Measurements from ENCODE around the gene TGFB3.

Gene TGFB3

DNA sequence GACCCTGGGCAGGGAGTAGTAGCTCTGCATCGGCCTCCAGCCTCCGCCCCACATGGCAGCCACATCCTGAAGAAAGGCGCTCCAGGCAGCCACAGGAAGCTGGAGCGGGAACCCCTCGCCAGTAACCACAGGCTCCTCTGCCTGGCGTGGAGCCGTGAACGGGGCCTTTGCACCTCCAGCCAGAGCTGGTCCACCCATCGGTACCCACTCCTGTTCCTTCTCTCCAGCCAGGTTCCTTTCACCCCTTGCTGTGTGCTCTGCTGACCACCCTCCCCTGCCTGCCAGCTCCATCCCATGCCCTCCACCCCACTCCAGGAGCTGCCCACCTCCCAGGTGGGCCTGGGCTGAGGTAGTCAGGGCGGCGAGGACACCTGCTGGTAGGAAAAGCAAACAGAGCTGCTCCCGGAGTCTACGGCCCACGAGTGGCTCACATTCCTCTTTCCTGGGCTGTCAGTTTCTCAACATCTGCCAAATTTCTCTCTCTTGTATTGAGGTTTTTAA, 2.7 kb downstream of the TGFB3 start:
- CTCF ChIA-PET: interaction anchor here (0.6 to 2.3 kb wide), 7 partner anchors 11 to 403 kb away, joined by 3 to 19 read pairs (median 5); no protein-coding TSS in a partner anchor

DNA sequence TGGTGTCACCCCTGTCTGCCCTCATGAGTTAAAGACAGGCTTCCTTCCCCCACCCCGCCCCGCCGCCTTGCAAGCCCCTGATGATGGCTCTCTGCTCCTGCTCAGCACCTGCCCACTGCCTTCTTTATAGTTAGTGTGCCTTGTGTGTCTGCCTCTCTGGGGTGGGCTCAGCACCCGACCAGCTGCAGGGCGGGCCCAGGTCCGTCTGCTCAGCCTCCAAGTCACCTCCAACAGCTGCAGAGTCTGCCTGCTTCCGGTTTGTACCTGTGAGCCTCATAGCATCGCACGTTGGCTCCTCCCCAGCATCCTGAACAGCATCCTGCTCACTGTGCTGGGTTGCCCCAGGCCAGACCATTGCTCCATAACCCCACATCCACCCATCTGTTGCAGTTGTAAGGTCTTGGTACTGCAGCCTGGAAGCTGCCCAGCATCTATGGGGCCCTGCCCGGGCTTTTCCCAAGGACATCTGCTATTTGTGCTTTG, 3.5 kb downstream of the TGFB3 start:
- DNase-seq (ENCODE audit: extremely low spot score): no peak
- ChIA-PET POLR2A (no interaction called here), CTCF (interaction anchor here (0.6 to 2.2 kb wide), 3 partner anchors 41 to 160 kb away, joined by 4 to 19 read pairs (median 7); no protein-coding TSS in a partner anchor)
- TF ChIP-seq, protein P1, sequence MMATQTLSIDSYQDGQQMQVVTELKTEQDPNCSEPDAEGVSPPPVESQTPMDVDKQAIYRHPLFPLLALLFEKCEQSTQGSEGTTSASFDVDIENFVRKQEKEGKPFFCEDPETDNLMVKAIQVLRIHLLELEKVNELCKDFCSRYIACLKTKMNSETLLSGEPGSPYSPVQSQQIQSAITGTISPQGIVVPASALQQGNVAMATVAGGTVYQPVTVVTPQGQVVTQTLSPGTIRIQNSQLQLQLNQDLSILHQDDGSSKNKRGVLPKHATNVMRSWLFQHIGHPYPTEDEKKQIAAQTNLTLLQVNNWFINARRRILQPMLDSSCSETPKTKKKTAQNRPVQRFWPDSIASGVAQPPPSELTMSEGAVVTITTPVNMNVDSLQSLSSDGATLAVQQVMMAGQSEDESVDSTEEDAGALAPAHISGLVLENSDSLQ (IDR thresholded peaks at IDR 0.05): no peak
- TF ChIP-seq ELF4 (IDR thresholded peaks at IDR 0.05) (no peak), BHLHE40 (IDR thresholded peaks at IDR 0.05; ENCODE audit: borderline replicate concordance) (no peak), SUZ12 (IDR thresholded peaks at IDR 0.05) (no peak), ZNF384 (IDR thresholded peaks at IDR 0.05) (no peak), NFRKB (IDR thresholded peaks at IDR 0.05) (no peak), CTBP1 (IDR thresholded peaks at IDR 0.05; ENCODE audit: borderline replicate concordance) (no peak), ARNT (IDR thresholded peaks at IDR 0.05) (no peak), TARDBP (IDR thresholded peaks at IDR 0.05) (no peak), FOXA1 (IDR thresholded peaks at IDR 0.05) (no peak), LEF1 (IDR thresholded peaks at IDR 0.05; ENCODE audit: borderline replicate concordance) (no peak), HDGF (IDR thresholded peaks at IDR 0.05; ENCODE audit: borderline replicate concordance) (no peak), FOXK2 (IDR thresholded peaks at IDR 0.05) (no peak), L3MBTL2 (conservative IDR thresholded peaks at IDR 0.05) (no peak), FOXM1 (IDR thresholded peaks at IDR 0.05; ENCODE audit: borderline replicate concordance) (no peak), SP1 (IDR thresholded peaks at IDR 0.05) (no peak)

More for the DNA sequence above, 2.7 kb downstream of the TGFB3 start:
- peak; percentile 60 for DNase-seq (ENCODE audit: extremely low spot score)
- POLR2A ChIA-PET: no interaction called here
- TF ChIP-seq FOXM1 (IDR thresholded peaks at IDR 0.05; ENCODE audit: borderline replicate concordance) (no peak), ARNT (IDR thresholded peaks at IDR 0.05) (no peak), SUZ12 (IDR thresholded peaks at IDR 0.05) (no peak)
- TF ChIP-seq, protein P1 (IDR thresholded peaks at IDR 0.05): no peak

DNA sequence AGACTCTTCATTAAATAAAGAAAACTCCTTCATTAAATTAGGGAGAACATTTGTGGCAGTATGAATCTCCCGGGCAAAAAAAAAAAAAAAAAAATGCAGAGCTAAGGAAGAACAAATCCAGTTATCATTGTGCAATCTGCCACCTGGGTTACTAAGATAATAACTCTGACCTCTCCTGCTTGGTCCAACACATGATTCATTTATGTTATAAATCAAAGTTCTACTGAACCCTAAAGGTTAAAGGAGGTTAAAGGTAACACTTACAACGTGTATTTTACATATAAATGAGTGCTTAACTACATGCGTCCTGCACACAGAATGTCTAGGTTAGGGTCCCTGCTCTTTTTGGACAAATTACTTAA, 4.2 kb downstream of the TGFB3 start:
- POLR2A ChIA-PET: no interaction called here
- no peak for DNase-seq (ENCODE audit: extremely low spot score)
- CTCF ChIA-PET: interaction anchor here (1.0 to 1.6 kb wide), 2 partner anchors 8 to 269 kb away, joined by 4 to 6 read pairs; partner anchors contain the start of gene IFT43
- no peak for TF ChIP-seq TARDBP (IDR thresholded peaks at IDR 0.05)
- no peak for TF ChIP-seq LEF1 (IDR thresholded peaks at IDR 0.05; ENCODE audit: borderline replicate concordance)
- no peak for TF ChIP-seq ELF4 (IDR thresholded peaks at IDR 0.05)
- no peak for TF ChIP-seq NFRKB (IDR thresholded peaks at IDR 0.05)

DNA sequence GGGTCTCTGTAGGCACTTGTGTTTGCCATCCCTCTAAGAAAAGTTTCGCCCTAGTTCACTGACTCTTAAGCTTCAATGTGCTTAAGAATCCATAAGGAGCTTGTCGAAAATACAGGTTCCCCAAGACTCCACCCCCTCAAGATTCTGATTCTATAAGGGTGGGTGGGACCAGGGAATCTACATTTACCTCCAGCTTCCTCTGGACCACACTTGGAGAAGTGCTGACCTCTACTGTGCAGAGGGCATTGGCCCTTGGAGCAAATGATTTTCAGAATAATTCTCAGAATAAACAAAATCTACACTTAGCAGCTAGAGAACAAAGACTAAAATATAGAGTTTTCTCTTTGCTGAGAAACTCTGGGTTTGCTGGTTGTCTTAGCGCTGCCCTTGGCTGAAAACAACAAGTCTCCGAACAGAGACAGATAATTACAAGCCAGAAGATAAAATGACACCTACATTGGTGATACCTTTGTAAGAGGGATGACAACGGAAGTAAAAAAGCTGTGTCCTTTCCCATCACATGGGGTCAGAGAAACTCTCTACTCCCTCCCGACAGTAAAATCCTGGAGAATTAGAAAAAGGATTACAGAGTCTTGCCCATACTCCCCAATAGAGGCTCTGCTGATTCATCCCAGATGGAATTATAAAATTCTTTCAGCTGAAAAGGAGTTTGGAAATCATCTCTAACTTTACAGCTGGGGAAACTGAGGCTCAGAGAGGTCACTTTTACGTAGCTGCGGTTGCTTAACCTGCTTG, 4.8 kb downstream of the TGFB3 start:
- POLR2A ChIA-PET: no interaction called here
- TF ChIP-seq BHLHE40 (IDR thresholded peaks at IDR 0.05; ENCODE audit: borderline replicate concordance): no peak
- no peak for TF ChIP-seq CTBP1 (IDR thresholded peaks at IDR 0.05; ENCODE audit: borderline replicate concordance)
- TF ChIP-seq ELF4 (IDR thresholded peaks at IDR 0.05): no peak
- CTCF ChIA-PET: interaction anchor here (1.0 to 1.6 kb wide), 4 partner anchors 9 to 268 kb away, joined by 4 to 10 read pairs (median 6); partner anchors contain the start of gene IFT43
- no peak for DNase-seq (ENCODE audit: extremely low spot score)

DNA sequence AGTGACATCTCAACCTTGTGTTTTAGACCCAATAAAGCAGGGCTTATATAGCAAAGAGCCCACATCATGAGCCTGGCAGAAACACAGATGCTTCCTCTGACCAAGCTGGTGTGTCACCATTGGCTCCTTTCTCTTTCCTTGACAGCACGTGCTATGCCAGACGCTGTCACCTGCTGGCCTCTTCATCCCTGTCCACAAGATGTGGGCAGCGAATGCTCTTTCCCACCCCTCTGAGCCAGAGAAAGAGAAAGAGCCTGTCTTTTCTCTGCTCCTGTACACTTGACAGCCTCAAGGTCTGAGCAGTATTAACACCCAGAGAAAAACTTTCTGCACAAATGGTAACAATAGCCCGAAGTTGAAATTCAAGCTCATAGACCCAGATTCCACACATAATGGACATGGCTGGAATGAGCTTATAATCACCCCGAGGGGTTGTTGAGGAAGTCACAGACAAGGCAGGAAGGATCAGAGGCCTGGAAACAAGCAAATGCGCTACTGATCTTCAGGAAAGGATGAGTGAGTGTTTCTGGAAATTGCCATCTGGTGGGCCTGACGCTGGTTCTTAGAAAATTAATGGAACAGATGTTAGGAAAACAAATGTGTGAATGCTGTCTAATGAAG, 8.9 kb downstream of the TGFB3 start:
- TF ChIP-seq SUZ12 (IDR thresholded peaks at IDR 0.05) (no peak), FOXM1 (IDR thresholded peaks at IDR 0.05; ENCODE audit: borderline replicate concordance) (no peak), ARNT (IDR thresholded peaks at IDR 0.05) (no peak), HDGF (IDR thresholded peaks at IDR 0.05; ENCODE audit: borderline replicate concordance) (no peak), SP1 (IDR thresholded peaks at IDR 0.05) (no peak), CTBP1 (IDR thresholded peaks at IDR 0.05; ENCODE audit: borderline replicate concordance) (no peak), ELF4 (IDR thresholded peaks at IDR 0.05) (no peak), NFRKB (IDR thresholded peaks at IDR 0.05) (no peak), FOXK2 (IDR thresholded peaks at IDR 0.05) (no peak), BHLHE40 (IDR thresholded peaks at IDR 0.05; ENCODE audit: borderline replicate concordance) (no peak), ZNF384 (IDR thresholded peaks at IDR 0.05) (no peak), LEF1 (IDR thresholded peaks at IDR 0.05; ENCODE audit: borderline replicate concordance) (no peak), L3MBTL2 (conservative IDR thresholded peaks at IDR 0.05) (no peak), FOXA1 (IDR thresholded peaks at IDR 0.05) (no peak), TARDBP (IDR thresholded peaks at IDR 0.05) (no peak)
- TF ChIP-seq, protein P1 (IDR thresholded peaks at IDR 0.05): no peak
- POLR2A ChIA-PET: no interaction called here
- no peak for DNase-seq (ENCODE audit: extremely low spot score)
- CTCF ChIA-PET: no interaction called here

DNA sequence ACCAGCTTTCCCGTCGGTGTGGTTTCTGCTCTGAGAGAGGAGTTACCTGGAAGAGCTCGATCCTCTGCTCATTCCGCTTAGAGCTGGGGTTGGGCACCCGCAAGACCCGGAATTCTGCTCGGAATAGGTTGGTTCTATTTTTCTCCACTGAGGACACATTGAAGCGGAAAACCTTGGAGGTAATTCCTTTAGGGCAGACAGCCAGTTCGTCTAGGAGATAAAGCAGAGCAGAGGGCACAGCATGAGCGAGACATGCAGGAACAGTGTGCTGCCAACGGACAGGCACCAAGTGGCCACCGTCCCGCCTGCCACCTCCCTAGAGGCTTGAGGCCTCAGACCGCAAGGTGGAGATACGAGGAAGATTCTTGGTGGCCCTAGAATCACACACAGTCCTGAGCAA, 10.3 kb downstream of the TGFB3 start:
- CTCF ChIA-PET: interaction anchor here (0.5 kb wide), 1 partner anchor 222 kb away, joined by 3 read pairs; no protein-coding TSS in a partner anchor
- no peak for TF ChIP-seq FOXK2 (IDR thresholded peaks at IDR 0.05)
- TF ChIP-seq NFRKB (IDR thresholded peaks at IDR 0.05): no peak
- no peak for TF ChIP-seq LEF1 (IDR thresholded peaks at IDR 0.05; ENCODE audit: borderline replicate concordance)
- TF ChIP-seq ARNT (IDR thresholded peaks at IDR 0.05): no peak
- TF ChIP-seq FOXM1 (IDR thresholded peaks at IDR 0.05; ENCODE audit: borderline replicate concordance): no peak
- TF ChIP-seq HDGF (IDR thresholded peaks at IDR 0.05; ENCODE audit: borderline replicate concordance): no peak
- TF ChIP-seq FOXA1 (IDR thresholded peaks at IDR 0.05): no peak
- no peak for TF ChIP-seq CTBP1 (IDR thresholded peaks at IDR 0.05; ENCODE audit: borderline replicate concordance)
- TF ChIP-seq ZNF384 (IDR thresholded peaks at IDR 0.05): no peak
- TF ChIP-seq TARDBP (IDR thresholded peaks at IDR 0.05): no peak
- TF ChIP-seq BHLHE40 (IDR thresholded peaks at IDR 0.05; ENCODE audit: borderline replicate concordance): no peak
- TF ChIP-seq SUZ12 (IDR thresholded peaks at IDR 0.05): no peak
- no peak for TF ChIP-seq SP1 (IDR thresholded peaks at IDR 0.05)
- no peak for TF ChIP-seq ELF4 (IDR thresholded peaks at IDR 0.05)
- DNase-seq (ENCODE audit: extremely low spot score): no peak
- POLR2A ChIA-PET: no interaction called here

All from HEK293T (cell line).